ENCODE measurements around the gene PHYHD1. TPM values are rescaled to one million over a fixed set of nuclear protein-coding genes. Genes with fewer than 3 reads are reported as not detected.

PHYHD1 gene
- polyA plus RNA-seq, 1 experiment = 9.3 TPM

DNA sequence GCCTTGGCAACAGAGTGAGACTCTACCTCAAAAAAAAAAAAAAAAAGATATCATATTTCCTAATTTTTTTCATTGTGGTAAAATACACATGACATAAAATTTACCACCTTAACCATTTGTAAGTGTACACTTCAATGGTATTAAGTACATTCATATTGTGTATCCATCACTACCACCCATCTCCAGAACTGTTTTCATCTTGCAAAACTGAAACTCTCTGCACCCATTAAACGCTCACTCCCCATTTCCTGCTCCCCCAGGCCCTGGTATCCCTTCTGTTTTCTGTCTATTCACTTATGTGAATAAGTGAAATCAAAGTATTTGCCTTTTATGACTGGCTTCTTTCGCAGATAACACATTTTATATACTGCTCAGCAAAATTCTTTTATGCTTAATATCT, 26.0 kb upstream of the PHYHD1 start:
- H3K9me3 ChIP-seq (ENCODE audit: control insufficient read depth, insufficient read depth, low read length) = no peaks in the 10 kb centered on the region; the same call in 1 of the 2 replicates
- H3K27ac ChIP-seq (ENCODE audit: low read depth, low read length) = no peak overlapping the region
- no peak overlapping the region for H3K4me3 ChIP-seq (ENCODE audit: low read depth, low read length)
- ChIA-PET CTCF (no interaction called here), POLR2A (interaction anchor here (0.6 kb wide), 1 partner anchor 23 kb away, joined by 9 read pairs; no protein-coding TSS in a partner anchor)
- no peak for DNase-seq (ENCODE audit: low read depth, low spot score)
- TF ChIP-seq, protein P1, sequence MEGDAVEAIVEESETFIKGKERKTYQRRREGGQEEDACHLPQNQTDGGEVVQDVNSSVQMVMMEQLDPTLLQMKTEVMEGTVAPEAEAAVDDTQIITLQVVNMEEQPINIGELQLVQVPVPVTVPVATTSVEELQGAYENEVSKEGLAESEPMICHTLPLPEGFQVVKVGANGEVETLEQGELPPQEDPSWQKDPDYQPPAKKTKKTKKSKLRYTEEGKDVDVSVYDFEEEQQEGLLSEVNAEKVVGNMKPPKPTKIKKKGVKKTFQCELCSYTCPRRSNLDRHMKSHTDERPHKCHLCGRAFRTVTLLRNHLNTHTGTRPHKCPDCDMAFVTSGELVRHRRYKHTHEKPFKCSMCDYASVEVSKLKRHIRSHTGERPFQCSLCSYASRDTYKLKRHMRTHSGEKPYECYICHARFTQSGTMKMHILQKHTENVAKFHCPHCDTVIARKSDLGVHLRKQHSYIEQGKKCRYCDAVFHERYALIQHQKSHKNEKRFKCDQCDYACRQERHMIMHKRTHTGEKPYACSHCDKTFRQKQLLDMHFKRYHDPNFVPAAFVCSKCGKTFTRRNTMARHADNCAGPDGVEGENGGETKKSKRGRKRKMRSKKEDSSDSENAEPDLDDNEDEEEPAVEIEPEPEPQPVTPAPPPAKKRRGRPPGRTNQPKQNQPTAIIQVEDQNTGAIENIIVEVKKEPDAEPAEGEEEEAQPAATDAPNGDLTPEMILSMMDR (IDR thresholded peaks at IDR 0.05; ENCODE audit: low read depth, low read length) = no peak
- no peaks in the 10 kb centered on the region for H3K27me3 ChIP-seq (ENCODE audit: control insufficient read depth, insufficient read depth, low read length)

DNA sequence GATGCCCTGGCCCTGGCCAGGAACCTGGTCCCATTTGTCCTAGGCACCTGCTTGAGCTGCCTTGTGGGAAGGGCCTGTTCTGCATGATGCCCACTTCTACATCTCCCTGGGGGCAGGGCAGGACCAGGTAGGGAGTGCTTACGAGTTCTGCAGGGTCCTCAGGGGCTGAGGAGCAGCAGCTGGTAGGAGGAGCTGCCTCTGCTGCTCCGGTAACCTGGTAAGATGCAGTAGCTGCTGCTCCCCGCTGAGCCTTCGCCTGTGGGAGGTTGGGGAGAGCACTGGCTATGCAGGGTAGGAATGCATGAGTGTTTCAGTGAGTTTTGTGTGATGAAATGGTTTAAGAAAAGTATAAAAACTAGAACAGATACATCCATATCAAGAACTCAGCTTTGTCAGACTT, 25.2 kb upstream of the PHYHD1 start:
- no peaks in the 10 kb centered on the region; the same call in 1 of the 2 replicates for H3K9me3 ChIP-seq (ENCODE audit: control insufficient read depth, insufficient read depth, low read length)
- TF ChIP-seq, protein P1 (IDR thresholded peaks at IDR 0.05; ENCODE audit: low read depth, low read length) = no peak
- ChIA-PET CTCF (no interaction called here), POLR2A (no interaction called here)
- no peak for DNase-seq (ENCODE audit: low read depth, low spot score)
- H3K4me3 ChIP-seq (ENCODE audit: low read depth, low read length) = no peak overlapping the region
- H3K27me3 ChIP-seq (ENCODE audit: control insufficient read depth, insufficient read depth, low read length) = no peaks in the 10 kb centered on the region
- no peak overlapping the region for H3K27ac ChIP-seq (ENCODE audit: low read depth, low read length)

DNA sequence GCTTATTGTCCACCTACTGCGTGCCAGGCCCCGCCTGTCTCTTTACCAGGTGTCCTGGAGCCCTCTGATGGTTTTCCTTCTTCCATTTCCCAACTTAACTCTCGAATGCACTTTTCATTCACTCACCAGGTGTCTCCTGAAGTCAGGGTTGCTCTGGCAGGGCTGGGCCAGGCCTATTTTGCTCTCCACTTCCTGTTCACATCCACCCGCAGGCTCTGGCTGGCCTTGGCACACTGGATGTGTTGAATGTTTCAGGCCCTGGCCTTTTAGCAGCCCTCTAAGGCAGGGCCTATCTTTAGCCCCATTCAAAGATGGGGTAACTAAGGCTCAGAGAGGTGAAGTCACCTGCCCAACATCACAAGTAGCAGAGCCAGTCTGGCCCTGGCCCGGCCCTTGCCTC, 22.4 kb upstream of the PHYHD1 start:
- H3K27ac ChIP-seq (ENCODE audit: low read depth, low read length) = no peak overlapping the region
- H3K9me3 ChIP-seq (ENCODE audit: control insufficient read depth, insufficient read depth, low read length) = no peaks in the 10 kb centered on the region; the same call in 1 of the 2 replicates
- CTCF ChIA-PET = no interaction called here
- no peaks in the 10 kb centered on the region for H3K27me3 ChIP-seq (ENCODE audit: control insufficient read depth, insufficient read depth, low read length)
- POLR2A ChIA-PET = no interaction called here
- TF ChIP-seq, protein P1 (IDR thresholded peaks at IDR 0.05; ENCODE audit: low read depth, low read length) = no peak
- no peak overlapping the region for H3K4me3 ChIP-seq (ENCODE audit: low read depth, low read length)
- DNase-seq (ENCODE audit: low read depth, low spot score) = no peak

DNA sequence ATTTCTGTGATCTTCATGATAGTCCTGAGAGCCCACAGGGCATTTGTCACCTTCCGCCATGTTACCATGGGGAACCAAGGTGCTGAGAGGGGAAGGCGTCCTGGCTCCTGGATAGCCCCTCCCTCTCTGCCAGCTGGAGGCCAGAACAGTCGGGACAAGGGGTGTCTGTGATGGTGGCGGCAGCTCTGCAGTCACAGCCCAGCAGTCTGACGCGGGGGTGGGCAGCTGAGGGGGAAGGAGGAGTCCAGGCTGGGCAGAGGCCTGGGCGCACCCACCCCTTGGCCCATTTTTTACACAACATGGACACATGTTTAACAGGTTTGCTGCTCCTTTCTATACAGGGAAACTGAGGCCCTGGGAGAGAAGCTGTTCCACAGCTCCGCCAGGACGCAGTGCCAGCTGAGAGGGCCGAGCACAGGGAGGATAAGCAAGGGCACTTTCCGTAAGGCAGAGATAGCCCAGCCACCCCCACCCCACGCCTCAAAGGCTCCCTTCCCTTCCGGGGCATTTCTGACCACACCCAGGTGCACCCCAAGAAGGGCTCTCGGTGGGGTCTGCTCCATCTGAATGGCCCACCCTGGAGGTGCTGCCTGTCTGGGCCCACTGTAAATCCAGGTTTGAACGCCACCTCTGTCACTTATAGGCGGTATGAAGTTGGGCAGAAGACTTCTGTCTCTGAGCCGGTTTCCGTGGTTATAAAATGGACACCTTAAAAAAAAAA, 21.8 kb upstream of the PHYHD1 start:
- Histone ChIP-seq H3K27me3 (ENCODE audit: control insufficient read depth, insufficient read depth, low read length) (no peaks in the 10 kb centered on the region), H3K4me3 (ENCODE audit: low read depth, low read length) (no peak overlapping the region), H3K9me3 (ENCODE audit: control insufficient read depth, insufficient read depth, low read length) (no peaks in the 10 kb centered on the region; the same call in 1 of the 2 replicates), H3K27ac (ENCODE audit: low read depth, low read length) (no peak overlapping the region)
- TF ChIP-seq, protein P1 (IDR thresholded peaks at IDR 0.05; ENCODE audit: low read depth, low read length) = no peak
- ChIA-PET POLR2A (no interaction called here), CTCF (no interaction called here)
- no peak for DNase-seq (ENCODE audit: low read depth, low spot score)

DNA sequence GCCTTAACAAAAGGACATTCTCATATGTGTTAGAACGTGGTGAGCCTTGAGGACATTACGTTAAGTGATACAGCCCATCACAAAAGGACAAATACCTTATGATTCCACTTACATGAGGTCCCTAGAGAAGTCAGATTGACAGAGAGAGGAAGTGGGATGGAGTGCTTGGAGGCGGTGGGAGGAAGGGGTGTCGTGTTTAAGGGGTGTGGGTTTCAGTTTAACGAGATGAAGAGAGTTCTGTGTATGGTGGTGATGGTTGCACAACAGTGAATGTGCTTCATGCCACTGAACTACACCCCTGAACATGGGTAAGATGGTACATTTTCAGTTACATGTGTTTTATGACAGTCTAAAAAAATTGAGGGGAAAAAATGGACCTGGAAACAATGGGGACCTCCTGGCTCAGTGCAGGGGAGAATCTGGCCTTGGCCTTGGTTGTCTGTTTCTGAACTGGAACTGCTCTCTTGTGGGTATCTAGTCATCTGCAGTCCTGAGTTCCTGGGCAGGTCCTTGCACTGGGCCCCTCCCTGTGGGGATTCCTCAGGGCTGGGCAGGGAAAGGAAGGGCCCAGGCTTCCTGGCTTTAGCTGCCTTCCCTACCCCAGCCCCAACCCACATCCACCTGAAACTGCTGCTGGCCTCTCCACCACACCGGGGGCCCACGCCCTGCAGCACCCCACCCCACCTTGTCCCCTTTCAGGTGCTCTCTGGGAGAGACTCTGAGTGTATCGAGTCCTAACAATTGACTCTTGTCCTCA, 21.0 kb upstream of the PHYHD1 start:
- no peak for DNase-seq (ENCODE audit: low read depth, low spot score)
- TF ChIP-seq, protein P1 (IDR thresholded peaks at IDR 0.05; ENCODE audit: low read depth, low read length) = no peak
- Histone ChIP-seq H3K9me3 (ENCODE audit: control insufficient read depth, insufficient read depth, low read length) (no peaks in the 10 kb centered on the region; the same call in 1 of the 2 replicates), H3K27ac (ENCODE audit: low read depth, low read length) (no peak overlapping the region), H3K27me3 (ENCODE audit: control insufficient read depth, insufficient read depth, low read length) (no peaks in the 10 kb centered on the region), H3K4me3 (ENCODE audit: low read depth, low read length) (no peak overlapping the region)
- ChIA-PET POLR2A (no interaction called here), CTCF (no interaction called here)
